ENCODE measurements around the gene BBX.

The BBX gene

DNA sequence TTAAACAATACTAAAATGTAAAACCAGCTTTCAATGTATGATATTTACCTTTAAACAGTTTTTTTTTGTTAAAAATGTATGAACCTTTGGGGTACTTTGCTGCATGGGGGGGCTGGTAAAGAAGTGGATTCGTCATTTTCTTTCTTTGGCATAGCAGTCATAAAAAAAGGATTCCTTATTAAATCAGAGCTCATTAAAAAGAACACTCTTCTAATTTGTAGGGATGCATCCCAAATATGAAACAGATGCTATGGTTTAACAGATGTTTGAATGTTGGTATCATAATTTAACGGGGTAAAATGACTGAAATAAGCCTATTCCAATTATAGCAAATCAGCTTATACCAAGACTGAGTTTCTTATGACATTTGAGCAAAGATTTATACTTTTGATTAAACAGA, 234.4 kb downstream of the BBX start:
- no peak for ATAC-seq

DNA sequence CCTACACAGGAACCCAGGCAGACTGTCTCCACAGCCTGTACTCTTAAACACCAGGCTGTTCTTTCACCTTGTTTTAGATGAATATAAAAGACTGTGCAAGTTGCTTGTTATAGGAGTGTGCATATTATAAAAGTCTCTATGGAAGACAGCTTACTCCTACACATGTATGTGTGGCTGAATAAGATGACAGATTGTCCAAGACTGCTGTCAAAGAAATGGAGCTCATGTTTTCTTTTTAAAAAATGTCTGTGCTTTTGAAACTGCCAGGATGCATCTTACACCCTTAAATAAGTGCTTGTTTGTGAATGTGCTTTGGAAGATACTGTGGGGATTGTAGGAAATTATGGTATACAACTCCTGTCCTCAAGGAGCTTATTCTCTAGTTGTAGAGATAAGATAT, 237.4 kb downstream of the BBX start:
- TF ChIP-seq GLIS3 (CRISPR knock-in tag; IDR thresholded peaks at IDR 0.05), result no peak
- TF ChIP-seq, protein P1, sequence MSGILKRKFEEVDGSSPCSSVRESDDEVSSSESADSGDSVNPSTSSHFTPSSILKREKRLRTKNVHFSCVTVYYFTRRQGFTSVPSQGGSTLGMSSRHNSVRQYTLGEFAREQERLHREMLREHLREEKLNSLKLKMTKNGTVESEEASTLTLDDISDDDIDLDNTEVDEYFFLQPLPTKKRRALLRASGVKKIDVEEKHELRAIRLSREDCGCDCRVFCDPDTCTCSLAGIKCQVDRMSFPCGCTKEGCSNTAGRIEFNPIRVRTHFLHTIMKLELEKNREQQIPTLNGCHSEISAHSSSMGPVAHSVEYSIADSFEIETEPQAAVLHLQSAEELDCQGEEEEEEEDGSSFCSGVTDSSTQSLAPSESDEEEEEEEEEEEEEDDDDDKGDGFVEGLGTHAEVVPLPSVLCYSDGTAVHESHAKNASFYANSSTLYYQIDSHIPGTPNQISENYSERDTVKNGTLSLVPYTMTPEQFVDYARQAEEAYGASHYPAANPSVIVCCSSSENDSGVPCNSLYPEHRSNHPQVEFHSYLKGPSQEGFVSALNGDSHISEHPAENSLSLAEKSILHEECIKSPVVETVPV (CRISPR knock-in tag; IDR thresholded peaks at IDR 0.05), result no peak
- no peak for TF ChIP-seq ZNF70 (CRISPR knock-in tag; IDR thresholded peaks at IDR 0.05)
- TF ChIP-seq ZFP30 (CRISPR knock-in tag; IDR thresholded peaks at IDR 0.05), result no peak
- TF ChIP-seq, protein P2, sequence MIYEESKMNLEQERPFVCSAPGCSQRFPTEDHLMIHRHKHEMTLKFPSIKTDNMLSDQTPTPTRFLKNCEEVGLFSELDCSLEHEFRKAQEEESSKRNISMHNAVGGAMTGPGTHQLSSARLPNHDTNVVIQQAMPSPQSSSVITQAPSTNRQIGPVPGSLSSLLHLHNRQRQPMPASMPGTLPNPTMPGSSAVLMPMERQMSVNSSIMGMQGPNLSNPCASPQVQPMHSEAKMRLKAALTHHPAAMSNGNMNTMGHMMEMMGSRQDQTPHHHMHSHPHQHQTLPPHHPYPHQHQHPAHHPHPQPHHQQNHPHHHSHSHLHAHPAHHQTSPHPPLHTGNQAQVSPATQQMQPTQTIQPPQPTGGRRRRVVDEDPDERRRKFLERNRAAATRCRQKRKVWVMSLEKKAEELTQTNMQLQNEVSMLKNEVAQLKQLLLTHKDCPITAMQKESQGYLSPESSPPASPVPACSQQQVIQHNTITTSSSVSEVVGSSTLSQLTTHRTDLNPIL (CRISPR knock-in tag; IDR thresholded peaks at IDR 0.05; ENCODE audit: low read depth), result no peak
- TF ChIP-seq ZNF565 (CRISPR knock-in tag; conservative IDR thresholded peaks at IDR 0.05; ENCODE audit: low read depth), result no peak
- no peak for TF ChIP-seq ISL1 (CRISPR knock-in tag; IDR thresholded peaks at IDR 0.05)
- TF ChIP-seq ARNTL (CRISPR knock-in tag; IDR thresholded peaks at IDR 0.05; ENCODE audit: borderline replicate concordance, low read depth), result no peak
- TF ChIP-seq, protein P3, sequence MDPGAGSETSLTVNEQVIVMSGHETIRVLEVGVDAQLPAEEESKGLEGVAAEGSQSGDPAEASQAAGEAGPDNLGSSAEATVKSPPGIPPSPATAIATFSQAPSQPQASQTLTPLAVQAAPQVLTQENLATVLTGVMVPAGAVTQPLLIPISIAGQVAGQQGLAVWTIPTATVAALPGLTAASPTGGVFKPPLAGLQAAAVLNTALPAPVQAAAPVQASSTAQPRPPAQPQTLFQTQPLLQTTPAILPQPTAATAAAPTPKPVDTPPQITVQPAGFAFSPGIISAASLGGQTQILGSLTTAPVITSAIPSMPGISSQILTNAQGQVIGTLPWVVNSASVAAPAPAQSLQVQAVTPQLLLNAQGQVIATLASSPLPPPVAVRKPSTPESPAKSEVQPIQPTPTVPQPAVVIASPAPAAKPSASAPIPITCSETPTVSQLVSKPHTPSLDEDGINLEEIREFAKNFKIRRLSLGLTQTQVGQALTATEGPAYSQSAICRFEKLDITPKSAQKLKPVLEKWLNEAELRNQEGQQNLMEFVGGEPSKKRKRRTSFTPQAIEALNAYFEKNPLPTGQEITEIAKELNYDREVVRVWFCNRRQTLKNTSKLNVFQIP (CRISPR knock-in tag; IDR thresholded peaks at IDR 0.05; ENCODE audit: borderline replicate concordance, low read depth), result no peak
- TF ChIP-seq BACH2 (CRISPR knock-in tag; IDR thresholded peaks at IDR 0.05; ENCODE audit: borderline replicate concordance), result no peak
- TF ChIP-seq, protein P4, sequence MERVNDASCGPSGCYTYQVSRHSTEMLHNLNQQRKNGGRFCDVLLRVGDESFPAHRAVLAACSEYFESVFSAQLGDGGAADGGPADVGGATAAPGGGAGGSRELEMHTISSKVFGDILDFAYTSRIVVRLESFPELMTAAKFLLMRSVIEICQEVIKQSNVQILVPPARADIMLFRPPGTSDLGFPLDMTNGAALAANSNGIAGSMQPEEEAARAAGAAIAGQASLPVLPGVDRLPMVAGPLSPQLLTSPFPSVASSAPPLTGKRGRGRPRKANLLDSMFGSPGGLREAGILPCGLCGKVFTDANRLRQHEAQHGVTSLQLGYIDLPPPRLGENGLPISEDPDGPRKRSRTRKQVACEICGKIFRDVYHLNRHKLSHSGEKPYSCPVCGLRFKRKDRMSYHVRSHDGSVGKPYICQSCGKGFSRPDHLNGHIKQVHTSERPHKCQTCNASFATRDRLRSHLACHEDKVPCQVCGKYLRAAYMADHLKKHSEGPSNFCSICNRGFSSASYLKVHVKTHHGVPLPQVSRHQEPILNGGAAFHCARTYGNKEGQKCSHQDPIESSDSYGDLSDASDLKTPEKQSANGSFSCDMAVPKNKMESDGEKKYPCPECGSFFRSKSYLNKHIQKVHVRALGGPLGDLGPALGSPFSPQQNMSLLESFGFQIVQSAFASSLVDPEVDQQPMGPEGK (CRISPR knock-in tag; IDR thresholded peaks at IDR 0.05; ENCODE audit: borderline replicate concordance), result no peak
- no peak for TF ChIP-seq TCF4 (CRISPR knock-in tag; IDR thresholded peaks at IDR 0.05; ENCODE audit: borderline replicate concordance)
- no peak for TF ChIP-seq RARB (CRISPR knock-in tag; IDR thresholded peaks at IDR 0.05)
- TF ChIP-seq PPARA (CRISPR knock-in tag; IDR thresholded peaks at IDR 0.05; ENCODE audit: borderline replicate concordance), result no peak
- TF ChIP-seq ZNF8 (CRISPR knock-in tag; IDR thresholded peaks at IDR 0.05), result no peak
- TF ChIP-seq CSDC2 (CRISPR knock-in tag; IDR thresholded peaks at IDR 0.05), result no peak
- TF ChIP-seq ZC3H10 (CRISPR knock-in tag; IDR thresholded peaks at IDR 0.05), result no peak
- TF ChIP-seq OSR1 (CRISPR knock-in tag; IDR thresholded peaks at IDR 0.05), result no peak
- TF ChIP-seq SNAI2 (CRISPR knock-in tag; IDR thresholded peaks at IDR 0.05), result no peak
- ATAC-seq, result no peak

More for the DNA sequence above, 234.4 kb downstream of the BBX start:
- TF ChIP-seq, protein P5, sequence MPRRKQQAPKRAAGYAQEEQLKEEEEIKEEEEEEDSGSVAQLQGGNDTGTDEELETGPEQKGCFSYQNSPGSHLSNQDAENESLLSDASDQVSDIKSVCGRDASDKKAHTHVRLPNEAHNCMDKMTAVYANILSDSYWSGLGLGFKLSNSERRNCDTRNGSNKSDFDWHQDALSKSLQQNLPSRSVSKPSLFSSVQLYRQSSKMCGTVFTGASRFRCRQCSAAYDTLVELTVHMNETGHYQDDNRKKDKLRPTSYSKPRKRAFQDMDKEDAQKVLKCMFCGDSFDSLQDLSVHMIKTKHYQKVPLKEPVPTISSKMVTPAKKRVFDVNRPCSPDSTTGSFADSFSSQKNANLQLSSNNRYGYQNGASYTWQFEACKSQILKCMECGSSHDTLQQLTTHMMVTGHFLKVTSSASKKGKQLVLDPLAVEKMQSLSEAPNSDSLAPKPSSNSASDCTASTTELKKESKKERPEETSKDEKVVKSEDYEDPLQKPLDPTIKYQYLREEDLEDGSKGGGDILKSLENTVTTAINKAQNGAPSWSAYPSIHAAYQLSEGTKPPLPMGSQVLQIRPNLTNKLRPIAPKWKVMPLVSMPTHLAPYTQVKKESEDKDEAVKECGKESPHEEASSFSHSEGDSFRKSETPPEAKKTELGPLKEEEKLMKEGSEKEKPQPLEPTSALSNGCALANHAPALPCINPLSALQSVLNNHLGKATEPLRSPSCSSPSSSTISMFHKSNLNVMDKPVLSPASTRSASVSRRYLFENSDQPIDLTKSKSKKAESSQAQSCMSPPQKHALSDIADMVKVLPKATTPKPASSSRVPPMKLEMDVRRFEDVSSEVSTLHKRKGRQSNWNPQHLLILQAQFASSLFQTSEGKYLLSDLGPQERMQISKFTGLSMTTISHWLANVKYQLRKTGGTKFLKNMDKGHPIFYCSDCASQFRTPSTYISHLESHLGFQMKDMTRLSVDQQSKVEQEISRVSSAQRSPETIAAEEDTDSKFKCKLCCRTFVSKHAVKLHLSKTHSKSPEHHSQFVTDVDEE (CRISPR knock-in tag; IDR thresholded peaks at IDR 0.05), result 0 out of 2 replicates have a peak, but pooled peaks have one; percentile 47
- no peak for TF ChIP-seq ESRRG (CRISPR knock-in tag; IDR thresholded peaks at IDR 0.05)
- peak; percentile 91 for TF ChIP-seq TCF4 (CRISPR knock-in tag; IDR thresholded peaks at IDR 0.05; ENCODE audit: borderline replicate concordance)

DNA sequence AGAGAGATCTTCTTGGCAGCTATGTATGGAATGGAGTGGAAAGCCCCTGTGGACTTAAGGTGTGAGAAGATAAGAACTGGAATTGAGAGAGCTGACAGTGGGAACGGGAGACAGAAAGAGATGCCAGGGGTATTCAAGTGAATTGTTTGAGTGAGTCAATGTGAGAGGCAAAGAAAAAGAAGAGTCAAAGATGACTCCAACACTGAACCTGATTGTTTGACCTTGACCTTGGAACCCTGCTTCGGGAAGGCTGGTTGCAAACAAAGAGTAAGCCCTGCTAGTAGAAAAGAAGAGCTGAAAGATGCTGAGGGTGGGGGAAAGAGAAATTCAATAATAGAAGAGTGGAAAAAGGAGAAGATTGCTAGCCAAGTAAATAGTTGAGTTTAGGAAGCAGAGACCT, 238.6 kb downstream of the BBX start:
- ATAC-seq, result no peak
- TF ChIP-seq, protein P4 (CRISPR knock-in tag; IDR thresholded peaks at IDR 0.05; ENCODE audit: borderline replicate concordance), result no peak
- no peak for TF ChIP-seq RARB (CRISPR knock-in tag; IDR thresholded peaks at IDR 0.05)
- TF ChIP-seq BACH2 (CRISPR knock-in tag; IDR thresholded peaks at IDR 0.05; ENCODE audit: borderline replicate concordance), result no peak
- no peak for TF ChIP-seq SNAI2 (CRISPR knock-in tag; IDR thresholded peaks at IDR 0.05)
- no peak for TF ChIP-seq ZNF565 (CRISPR knock-in tag; conservative IDR thresholded peaks at IDR 0.05; ENCODE audit: low read depth)
- TF ChIP-seq OSR1 (CRISPR knock-in tag; IDR thresholded peaks at IDR 0.05), result no peak
- no peak for TF ChIP-seq ESRRG (CRISPR knock-in tag; IDR thresholded peaks at IDR 0.05)
- TF ChIP-seq ZC3H10 (CRISPR knock-in tag; IDR thresholded peaks at IDR 0.05), result no peak
- no peak for TF ChIP-seq GLIS3 (CRISPR knock-in tag; IDR thresholded peaks at IDR 0.05)
- TF ChIP-seq, protein P2 (CRISPR knock-in tag; IDR thresholded peaks at IDR 0.05; ENCODE audit: low read depth), result no peak
- TF ChIP-seq, protein P3 (CRISPR knock-in tag; IDR thresholded peaks at IDR 0.05; ENCODE audit: borderline replicate concordance, low read depth), result no peak
- no peak for TF ChIP-seq ZFP30 (CRISPR knock-in tag; IDR thresholded peaks at IDR 0.05)

Data from SK-N-SH treated with all-trans-retinoic acid at 6 μM for 48 hours (cell line).